ENCODE data around the gene SLC2A2.
"Not testable (repeated sequence)": the region's sequence is repeated elsewhere in the genome, so short reads cannot be mapped to it uniquely, and the experiment has no call there.

SLC2A2 gene

DNA sequence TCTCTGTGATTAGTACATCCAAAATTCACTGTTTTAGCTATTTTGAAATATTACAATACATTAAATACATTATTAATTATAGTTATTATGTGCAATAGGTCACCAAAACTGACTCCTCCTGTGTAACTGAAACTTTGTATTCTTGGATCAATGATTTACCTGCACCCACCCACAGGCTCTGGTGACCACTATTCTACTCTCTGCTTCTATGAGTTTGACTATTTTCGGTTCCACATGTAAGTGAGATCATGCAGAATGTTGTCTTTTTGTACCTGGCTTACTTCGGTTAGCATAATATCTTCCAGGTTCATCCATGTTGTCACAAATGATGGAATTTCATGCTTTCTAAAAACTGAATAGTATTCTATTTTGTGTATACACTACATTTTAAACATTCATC, 43.8 kb downstream of the SLC2A2 start:
- Mint-ChIP-seq H3K9me3 (no peaks in the 10 kb centered on the region), H3K4me1 (ENCODE audit: low read depth) (no peaks in the 10 kb centered on the region), H3K36me3 (ENCODE audit: low read depth) (no peaks in the 10 kb centered on the region), H3K4me3 (no peak overlapping the region), H3K27ac (no peak overlapping the region), H3K27me3 (peaks cover 18% of the 10 kb centered on the region)
- DNase-seq, result no peak

DNA sequence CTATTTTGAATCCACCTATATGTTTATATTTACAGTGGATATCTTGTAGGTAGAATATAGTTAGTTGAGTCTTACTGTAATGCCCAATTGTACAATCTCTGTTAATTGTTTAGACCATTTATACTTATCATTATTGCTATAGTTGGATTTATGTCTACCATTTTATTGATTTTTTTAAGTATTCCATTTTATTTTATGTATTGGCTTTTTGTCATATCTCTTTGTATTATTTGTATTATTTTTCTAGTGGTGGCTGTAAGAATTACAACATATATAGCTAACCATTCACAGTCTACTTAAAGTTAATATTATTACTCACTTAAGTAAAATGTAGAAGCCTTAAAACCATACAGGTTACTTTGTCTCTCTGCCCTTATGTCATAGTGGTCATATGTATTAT, 46.1 kb downstream of the SLC2A2 start:
- no peaks in the 10 kb centered on the region for H3K4me1 Mint-ChIP-seq (ENCODE audit: low read depth)
- no peaks in the 10 kb centered on the region for H3K36me3 Mint-ChIP-seq (ENCODE audit: low read depth)
- peaks cover 22% of the 10 kb centered on the region for H3K27me3 Mint-ChIP-seq
- DNase-seq, result no peak
- H3K9me3 Mint-ChIP-seq, result no peaks in the 10 kb centered on the region
- no peak overlapping the region for H3K4me3 Mint-ChIP-seq
- no peak overlapping the region for H3K27ac Mint-ChIP-seq

DNA sequence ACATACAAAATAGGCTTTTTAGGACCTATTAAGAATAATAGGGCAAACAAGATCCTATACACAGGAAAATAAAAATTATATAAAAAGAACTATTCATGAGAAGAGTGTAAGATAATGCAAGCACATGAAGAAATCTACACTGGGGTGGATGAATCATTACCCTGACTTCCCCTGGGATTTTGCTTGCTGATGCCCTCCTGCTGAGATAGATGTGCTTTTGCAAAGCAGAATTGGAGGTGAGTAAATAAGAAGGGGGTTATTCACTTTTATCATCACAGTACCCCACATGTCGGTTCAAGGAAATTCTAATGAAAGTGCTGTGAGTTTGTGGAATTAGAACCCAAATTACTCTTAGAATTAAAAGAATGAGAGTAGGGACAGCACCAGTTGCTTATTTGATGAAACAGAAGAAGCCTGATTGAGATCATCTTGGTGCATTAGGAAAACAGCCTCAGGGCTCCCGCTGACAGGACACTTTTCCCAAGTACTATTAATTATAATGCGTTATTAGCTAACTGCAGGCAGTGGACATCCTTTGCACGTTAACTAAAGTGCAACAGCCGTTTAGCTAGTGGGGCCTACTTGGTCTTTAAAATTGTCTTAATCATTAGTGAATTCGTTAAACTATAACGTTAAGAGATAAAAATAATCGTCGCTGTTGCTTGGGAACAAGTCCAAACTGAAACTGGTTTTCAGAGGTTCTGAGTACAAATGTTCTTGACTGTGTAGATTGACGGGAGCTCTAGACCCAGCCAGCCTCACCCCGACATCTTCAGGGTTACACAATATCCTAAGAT, 48.4 kb downstream of the SLC2A2 start:
- Mint-ChIP-seq H3K36me3 (ENCODE audit: low read depth) (no peaks in the 10 kb centered on the region), H3K4me1 (ENCODE audit: low read depth) (no peaks in the 10 kb centered on the region), H3K27ac (no peak overlapping the region), H3K9me3 (no peaks in the 10 kb centered on the region), H3K27me3 (peaks cover 21% of the 10 kb centered on the region), H3K4me3 (no peak overlapping the region)
- DNase-seq, result no peak

DNA sequence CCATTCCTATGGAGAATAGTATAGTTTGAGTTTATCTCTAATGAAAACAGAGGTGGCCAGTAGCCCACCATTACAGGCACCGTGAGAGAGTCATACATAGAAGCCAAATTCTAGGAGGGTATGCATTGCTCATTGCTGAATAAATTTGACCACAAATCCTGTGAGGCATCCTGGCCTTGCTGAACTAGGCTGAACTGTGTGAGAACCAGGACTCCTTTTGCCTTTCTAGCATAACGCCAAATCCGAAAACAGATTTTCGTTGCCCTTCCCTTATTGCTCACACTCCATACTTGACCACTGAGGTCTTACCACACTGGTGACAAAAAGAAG, 50.4 kb downstream of the SLC2A2 start:
- peaks cover 18% of the 10 kb centered on the region for H3K27me3 Mint-ChIP-seq
- H3K4me3 Mint-ChIP-seq, result no peak overlapping the region

DNA sequence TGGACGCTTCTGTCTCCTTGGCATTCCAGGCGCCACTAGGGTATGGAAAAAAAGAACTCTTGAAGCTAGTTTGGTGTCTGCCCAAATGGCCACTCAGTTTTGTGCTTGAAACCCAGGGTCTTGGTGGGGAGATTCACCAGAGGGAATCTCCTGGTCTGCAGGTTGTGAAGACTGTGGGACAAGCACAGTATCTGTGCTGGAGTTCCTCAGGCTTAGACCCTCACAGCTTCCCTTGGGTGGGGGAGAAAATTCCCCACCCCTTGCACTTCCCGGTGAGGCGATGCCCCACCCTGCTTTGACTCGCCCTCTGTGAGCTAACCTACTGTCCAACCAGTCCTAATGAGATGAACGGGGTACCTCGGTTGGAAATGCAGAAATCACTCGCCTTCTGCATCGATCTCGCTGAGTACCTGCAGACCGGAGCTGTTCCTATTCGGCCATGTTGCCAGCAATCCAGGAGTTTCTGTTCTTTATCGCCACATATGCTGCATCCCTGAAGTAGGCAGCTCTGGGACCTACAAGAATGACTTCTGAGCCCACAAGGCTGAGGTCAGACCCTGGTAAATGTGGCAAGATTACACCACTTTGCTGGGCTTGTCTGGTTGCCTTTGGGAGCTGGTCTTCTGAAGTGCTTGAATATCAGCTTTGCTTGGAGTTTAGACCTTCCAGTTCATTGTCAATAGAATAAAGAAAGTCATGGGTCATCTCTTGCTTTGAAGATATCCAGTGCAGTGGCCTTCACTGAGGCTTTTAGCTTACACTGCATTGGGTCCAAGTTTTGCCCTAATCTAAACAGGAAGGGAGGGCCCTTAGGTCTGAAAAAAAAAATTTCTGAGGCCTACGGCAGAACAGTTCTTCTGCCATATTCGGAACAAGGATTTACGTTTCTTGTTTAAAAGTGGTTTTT, 51.0 kb downstream of the SLC2A2 start:
- no peaks in the 10 kb centered on the region for H3K36me3 Mint-ChIP-seq (ENCODE audit: low read depth)
- no peak overlapping the region for H3K27ac Mint-ChIP-seq
- H3K4me1 Mint-ChIP-seq (ENCODE audit: low read depth), result no peaks in the 10 kb centered on the region
- no peaks in the 10 kb centered on the region for H3K9me3 Mint-ChIP-seq
- no peak overlapping the region for H3K4me3 Mint-ChIP-seq
- DNase-seq, result no peak
- peaks cover 18% of the 10 kb centered on the region for H3K27me3 Mint-ChIP-seq

More for the DNA sequence above, 50.4 kb downstream of the SLC2A2 start:
- H3K36me3 Mint-ChIP-seq (ENCODE audit: low read depth), result no peaks in the 10 kb centered on the region
- no peaks in the 10 kb centered on the region for H3K4me1 Mint-ChIP-seq (ENCODE audit: low read depth)
- no peaks in the 10 kb centered on the region for H3K9me3 Mint-ChIP-seq
- H3K27ac Mint-ChIP-seq, result no peak overlapping the region
- DNase-seq, result no peak

DNA sequence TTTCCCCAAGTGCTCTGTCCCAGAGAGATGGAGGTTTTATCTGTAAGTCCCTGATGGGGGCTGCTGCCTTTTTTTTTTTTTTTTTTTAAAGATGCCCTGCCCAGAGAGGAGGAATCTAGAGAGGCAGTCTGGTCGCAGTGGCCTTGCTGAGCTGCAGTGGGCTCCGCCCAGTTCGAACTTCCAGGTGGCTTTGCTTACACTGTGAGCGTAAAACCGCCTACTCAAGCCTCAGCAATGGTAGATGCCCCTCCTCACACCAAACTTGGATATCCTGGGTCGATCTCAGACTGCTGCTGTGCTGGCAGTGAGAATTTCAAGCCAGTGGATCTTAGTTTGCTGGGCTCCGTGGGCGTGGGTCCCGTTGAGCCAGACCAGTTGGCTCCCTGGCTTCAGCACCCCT, 51.6 kb downstream of the SLC2A2 start:
- H3K27me3 Mint-ChIP-seq, result peaks cover 18% of the 10 kb centered on the region
- H3K4me3 Mint-ChIP-seq, result no peak overlapping the region
- no peak overlapping the region for H3K27ac Mint-ChIP-seq
- no peaks in the 10 kb centered on the region for H3K4me1 Mint-ChIP-seq (ENCODE audit: low read depth)
- H3K9me3 Mint-ChIP-seq, result peaks cover 3% of the 10 kb centered on the region
- H3K36me3 Mint-ChIP-seq (ENCODE audit: low read depth), result no peaks in the 10 kb centered on the region
- DNase-seq, result no peak

DNA sequence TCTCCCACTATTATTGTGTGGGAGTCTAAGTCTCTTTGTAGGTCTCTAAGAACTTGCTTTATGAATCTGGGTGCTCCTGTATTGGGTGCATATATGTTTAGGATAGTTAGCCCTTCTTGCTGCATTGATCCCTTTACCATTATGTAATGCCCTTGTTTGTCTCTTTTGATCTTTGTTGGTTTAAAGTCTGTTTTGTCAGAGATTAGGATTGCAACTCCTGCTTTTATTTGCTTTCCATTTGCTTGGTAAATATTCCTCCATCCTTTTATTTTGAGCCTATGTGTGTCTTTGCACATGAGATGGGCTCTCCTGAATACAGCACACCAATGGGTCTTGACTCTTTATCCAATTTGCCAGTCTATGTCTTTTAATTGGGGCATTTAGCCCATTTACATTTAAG, 53.6 kb downstream of the SLC2A2 start:
- H3K4me3 Mint-ChIP-seq; H3K36me3 Mint-ChIP-seq (ENCODE audit: low read depth); H3K9me3 Mint-ChIP-seq; DNase-seq; H3K4me1 Mint-ChIP-seq (ENCODE audit: low read depth); H3K27ac Mint-ChIP-seq: not testable (repeated sequence)
- H3K27me3 Mint-ChIP-seq, result peaks cover 18% of the 10 kb centered on the region

DNA sequence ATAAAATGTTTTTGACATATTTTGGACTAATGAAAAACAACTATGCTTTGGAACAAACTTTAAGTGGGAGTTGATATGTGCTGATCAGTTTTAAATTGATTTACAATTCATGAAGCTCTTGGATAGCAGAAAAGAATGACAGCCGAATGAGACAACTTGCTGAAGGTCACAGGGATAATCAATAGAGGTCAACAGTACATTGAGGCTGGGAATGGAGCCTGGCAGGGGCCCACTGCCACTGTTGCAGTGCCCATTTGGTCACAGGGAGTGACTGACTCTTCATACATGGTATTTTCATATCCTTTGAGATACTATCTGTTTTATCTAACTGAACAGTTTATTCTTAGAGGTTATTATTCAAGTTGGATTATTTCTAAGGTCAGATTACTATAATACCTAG, 59.4 kb downstream of the SLC2A2 start:
- no peak for DNase-seq
- Mint-ChIP-seq H3K4me1 (ENCODE audit: low read depth) (no peaks in the 10 kb centered on the region), H3K36me3 (ENCODE audit: low read depth) (no peaks in the 10 kb centered on the region), H3K27me3 (no peaks in the 10 kb centered on the region), H3K27ac (no peak overlapping the region), H3K9me3 (peaks cover 3% of the 10 kb centered on the region), H3K4me3 (no peak overlapping the region)

DNA sequence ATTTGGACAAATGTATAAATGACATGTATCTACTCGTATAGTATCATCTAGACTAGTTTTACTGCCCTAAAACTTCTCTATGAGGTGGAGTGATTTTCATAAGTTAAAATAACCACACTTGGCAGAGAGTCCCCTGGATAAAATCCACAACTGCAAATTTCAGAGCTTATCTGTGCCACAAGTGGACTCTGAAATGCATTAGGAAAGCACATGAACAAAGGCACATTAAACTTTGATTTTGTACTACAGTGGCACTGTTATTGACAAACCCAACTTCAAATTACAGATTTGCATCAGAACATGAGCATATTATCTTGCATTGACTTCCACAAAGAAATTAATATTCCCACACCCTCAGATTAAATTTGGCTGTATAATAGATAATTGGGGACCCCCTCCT, 60.0 kb downstream of the SLC2A2 start:
- Mint-ChIP-seq H3K27ac (no peak overlapping the region), H3K9me3 (peaks cover 3% of the 10 kb centered on the region), H3K4me1 (ENCODE audit: low read depth) (no peaks in the 10 kb centered on the region), H3K27me3 (no peaks in the 10 kb centered on the region), H3K4me3 (no peak overlapping the region), H3K36me3 (ENCODE audit: low read depth) (no peaks in the 10 kb centered on the region)
- DNase-seq, result no peak

DNA sequence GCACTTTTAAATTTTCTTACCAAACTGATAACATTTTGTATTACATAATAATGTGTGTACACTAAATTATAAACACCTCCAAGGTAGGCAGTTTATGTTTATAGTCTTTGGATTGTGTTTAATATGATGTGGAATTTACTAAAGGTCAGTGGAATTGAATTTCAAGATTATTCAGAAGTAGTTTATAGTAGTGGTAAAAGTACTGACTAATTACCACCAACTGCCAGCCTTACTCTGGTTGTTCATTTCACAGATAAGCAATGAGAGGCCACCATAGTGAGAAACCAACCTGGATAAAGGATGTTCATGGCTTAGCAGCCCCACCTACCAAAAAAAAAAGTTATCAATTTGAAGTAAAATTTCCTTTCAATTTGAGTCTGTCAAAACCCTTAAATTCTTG, 64.1 kb downstream of the SLC2A2 start:
- Mint-ChIP-seq H3K27me3 (peaks cover 4% of the 10 kb centered on the region), H3K4me3 (no peak overlapping the region), H3K4me1 (ENCODE audit: low read depth) (no peaks in the 10 kb centered on the region), H3K9me3 (no peaks in the 10 kb centered on the region), H3K36me3 (ENCODE audit: low read depth) (no peaks in the 10 kb centered on the region), H3K27ac (no peak overlapping the region)
- DNase-seq, result no peak

DNA sequence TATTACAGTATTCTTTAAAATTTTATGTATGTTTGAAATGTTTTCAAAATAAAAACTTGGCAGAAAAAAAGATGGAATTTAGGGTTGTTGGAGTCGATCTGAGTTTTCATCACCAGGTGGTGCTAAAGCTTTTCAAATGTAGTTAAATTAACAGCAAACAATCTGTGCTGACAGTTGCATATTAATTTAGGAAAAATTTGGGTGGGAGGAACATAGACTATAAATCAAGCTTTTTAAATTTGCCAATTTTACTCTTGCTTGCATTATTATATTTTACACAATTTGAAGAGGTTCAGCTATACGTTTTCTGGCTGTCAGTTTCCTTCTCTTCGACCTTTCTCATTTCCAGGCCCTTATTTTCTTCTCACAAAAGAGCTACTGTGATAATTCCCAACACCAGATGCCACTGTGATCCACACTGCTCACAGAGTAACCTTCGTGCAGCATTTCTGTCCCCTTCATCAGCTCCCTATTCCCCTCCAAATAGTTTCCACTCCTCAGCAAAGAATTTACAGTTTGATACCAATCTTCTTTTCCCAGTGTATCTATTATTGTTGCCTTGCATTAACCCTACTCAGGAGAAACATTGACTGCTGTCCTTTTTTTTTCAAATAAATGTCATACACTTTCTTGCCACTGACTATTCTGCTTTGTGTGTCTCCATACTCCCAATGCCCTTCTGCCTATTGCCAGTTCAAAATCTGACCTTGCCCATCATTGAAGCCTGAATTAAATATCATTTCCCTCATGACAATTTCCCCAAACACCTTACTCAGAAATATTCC, 64.7 kb downstream of the SLC2A2 start:
- no peaks in the 10 kb centered on the region for H3K9me3 Mint-ChIP-seq
- H3K4me1 Mint-ChIP-seq (ENCODE audit: low read depth), result no peaks in the 10 kb centered on the region
- H3K27me3 Mint-ChIP-seq, result peaks cover 6% of the 10 kb centered on the region
- H3K36me3 Mint-ChIP-seq (ENCODE audit: low read depth), result no peaks in the 10 kb centered on the region
- no peak overlapping the region for H3K27ac Mint-ChIP-seq
- no peak for DNase-seq
- H3K4me3 Mint-ChIP-seq, result no peak overlapping the region

DNA sequence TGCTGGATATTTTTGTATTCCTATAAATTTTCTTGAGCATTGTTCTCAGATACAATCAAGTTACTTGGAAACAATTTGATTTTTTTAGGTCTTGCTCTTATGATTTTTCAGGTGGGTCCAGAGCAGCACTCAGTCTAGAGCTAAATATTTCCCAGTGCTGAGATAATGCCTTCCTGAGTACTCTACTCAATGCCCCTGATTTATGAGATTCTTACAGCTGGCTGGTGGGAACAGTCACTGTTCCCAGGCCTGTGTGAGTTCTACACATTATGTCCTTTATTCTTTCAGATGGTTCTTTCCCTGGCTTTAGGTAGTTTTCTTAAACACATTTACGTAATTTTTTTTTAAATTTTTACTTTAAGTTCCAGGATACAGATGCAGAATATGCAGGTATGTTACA, 67.1 kb downstream of the SLC2A2 start:
- Mint-ChIP-seq H3K4me1 (ENCODE audit: low read depth) (no peaks in the 10 kb centered on the region), H3K4me3 (no peak overlapping the region), H3K9me3 (no peaks in the 10 kb centered on the region), H3K27ac (no peak overlapping the region), H3K36me3 (ENCODE audit: low read depth) (no peaks in the 10 kb centered on the region), H3K27me3 (peaks cover 14% of the 10 kb centered on the region)
- DNase-seq, result no peak

DNA sequence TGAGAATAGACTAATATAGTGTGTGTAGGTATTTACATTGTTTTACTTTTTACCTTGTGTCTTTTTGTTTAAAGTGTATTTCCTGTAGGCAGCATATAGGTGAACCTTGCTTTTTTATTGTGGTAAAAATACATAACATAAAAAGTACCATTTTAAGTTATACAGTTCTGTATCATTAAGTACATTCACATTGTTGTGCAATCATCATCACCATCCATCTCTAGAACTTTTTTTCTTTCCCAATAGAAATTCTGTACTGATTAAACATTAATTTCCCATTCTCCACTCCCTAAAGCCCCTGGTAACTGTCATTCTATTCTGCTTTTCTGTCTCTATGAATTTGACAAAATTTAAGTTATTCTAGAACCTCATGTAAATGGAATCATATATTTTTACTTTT, 69.9 kb downstream of the SLC2A2 start:
- Mint-ChIP-seq H3K36me3 (ENCODE audit: low read depth) (no peaks in the 10 kb centered on the region), H3K27me3 (peaks cover 14% of the 10 kb centered on the region), H3K4me3 (no peak overlapping the region), H3K27ac (no peak overlapping the region), H3K4me1 (ENCODE audit: low read depth) (no peaks in the 10 kb centered on the region), H3K9me3 (no peaks in the 10 kb centered on the region)
- no peak for DNase-seq

DNA sequence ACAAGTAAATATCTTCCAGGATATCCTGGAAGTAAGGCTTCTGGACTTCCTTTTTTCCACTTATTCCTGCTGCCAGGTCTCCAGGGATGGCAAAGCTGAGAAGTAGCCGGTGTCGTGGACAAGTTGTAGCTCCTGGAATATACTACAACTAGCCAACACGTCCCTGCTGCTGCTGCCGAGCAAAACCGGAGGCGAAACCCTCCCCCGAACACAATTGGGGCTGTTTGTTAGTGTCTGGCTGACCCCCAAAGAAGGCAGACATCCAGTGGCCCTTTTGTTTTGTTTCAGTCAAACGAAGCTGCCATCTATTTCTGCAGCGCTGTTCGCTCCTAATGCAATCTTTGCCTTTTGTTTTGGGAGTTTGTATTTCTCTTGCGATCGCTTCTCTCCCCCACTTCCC, 72.8 kb downstream of the SLC2A2 start:
- Mint-ChIP-seq H3K9me3 (no peaks in the 10 kb centered on the region), H3K36me3 (ENCODE audit: low read depth) (no peaks in the 10 kb centered on the region), H3K27ac (no peak overlapping the region), H3K4me1 (ENCODE audit: low read depth) (no peaks in the 10 kb centered on the region), H3K4me3 (no peak overlapping the region), H3K27me3 (peaks cover 10% of the 10 kb centered on the region)
- DNase-seq, result no peak

DNA sequence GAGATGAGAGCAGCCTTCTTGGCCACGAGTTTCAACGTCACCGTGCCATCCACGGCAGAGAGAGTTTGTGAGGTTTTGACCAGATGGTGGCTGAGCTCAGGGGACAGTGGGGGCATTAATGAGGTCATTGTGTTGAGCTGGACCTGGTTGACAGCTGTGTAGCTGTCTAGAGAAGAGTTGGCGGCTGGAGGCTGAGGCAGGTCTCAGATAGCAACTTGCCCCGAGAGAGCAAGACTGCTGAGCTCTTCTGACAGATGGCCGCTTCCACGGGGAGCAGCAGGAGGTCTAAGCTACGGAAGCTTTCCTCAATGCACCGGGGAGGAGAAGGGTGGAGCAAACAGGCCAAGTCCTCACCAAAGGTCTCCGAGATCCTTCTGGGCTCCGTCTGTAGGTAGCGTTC, 73.3 kb downstream of the SLC2A2 start:
- H3K4me1 Mint-ChIP-seq (ENCODE audit: low read depth), result no peaks in the 10 kb centered on the region
- H3K36me3 Mint-ChIP-seq (ENCODE audit: low read depth), result no peaks in the 10 kb centered on the region
- H3K27ac Mint-ChIP-seq, result no peak overlapping the region
- H3K27me3 Mint-ChIP-seq, result peaks cover 12% of the 10 kb centered on the region
- H3K9me3 Mint-ChIP-seq, result no peaks in the 10 kb centered on the region
- no peak overlapping the region for H3K4me3 Mint-ChIP-seq
- DNase-seq, result no peak

All from activated T-cell treated with anti-CD3 and anti-CD28 coated beads, Interleukin-2, amount 50 U/mL, for 24 hours (primary cell).